Stimulated activated CD4-positive, alpha-beta T cell treated with anti-CD3 and anti-CD28 coated beads, Interleukin-15, amount 100 ng/mL, for 1 hour (primary cell): ENCODE data around the gene LMO7.

ENCODE experiments used
- DNase-seq, 2 donors: peaks; one replicate each; pipeline ENCODE4 v3.0.0-alpha.2; 2020; ENCODE audit warnings: low read depth in 1 of 2, low spot score in 1 of 2

LMO7 gene

DNA sequence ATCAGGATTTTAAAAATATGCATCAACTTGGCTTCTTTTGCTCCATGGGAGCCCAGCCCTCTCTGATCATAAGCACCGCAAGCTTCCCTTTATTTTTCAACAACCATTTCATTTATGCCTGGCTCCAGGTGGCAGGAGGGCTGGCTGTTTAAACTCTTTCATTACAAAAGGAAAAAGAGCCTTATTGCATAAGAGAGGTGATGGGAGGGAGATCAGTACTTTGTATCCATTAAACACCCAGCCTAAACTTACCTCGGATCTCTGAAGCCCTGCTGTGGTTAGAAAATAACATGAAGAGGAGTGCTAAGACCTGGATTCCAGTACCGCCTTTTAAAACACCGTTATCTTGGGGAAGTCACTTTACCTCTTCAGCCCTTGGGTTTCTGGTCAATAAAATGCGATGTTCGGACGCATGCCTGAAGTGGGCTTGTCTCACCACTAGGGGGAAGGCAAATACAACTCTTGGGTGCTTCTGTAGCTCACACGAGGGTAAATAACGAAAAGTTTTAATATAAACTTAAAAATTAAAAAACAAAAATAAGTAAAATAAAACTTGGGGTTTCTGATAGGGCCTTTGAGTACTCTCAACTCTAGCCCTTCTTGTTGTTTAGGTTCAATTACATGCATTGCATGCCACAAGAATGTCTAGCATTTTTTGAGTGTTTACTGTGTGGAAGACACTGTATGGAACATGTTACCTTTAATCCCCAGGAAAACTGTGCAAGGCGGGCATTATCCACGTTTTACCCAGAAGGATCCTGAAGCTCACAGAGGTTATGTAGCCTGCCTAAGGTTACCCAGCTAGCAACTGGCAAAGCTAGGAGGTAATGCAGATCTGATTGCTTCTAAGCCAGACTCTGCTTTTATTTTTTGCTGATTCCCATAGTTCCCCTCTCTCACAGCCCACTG, 240.3 kb downstream of the LMO7 start:
- DNase-seq: peak; percentile 10

DNA sequence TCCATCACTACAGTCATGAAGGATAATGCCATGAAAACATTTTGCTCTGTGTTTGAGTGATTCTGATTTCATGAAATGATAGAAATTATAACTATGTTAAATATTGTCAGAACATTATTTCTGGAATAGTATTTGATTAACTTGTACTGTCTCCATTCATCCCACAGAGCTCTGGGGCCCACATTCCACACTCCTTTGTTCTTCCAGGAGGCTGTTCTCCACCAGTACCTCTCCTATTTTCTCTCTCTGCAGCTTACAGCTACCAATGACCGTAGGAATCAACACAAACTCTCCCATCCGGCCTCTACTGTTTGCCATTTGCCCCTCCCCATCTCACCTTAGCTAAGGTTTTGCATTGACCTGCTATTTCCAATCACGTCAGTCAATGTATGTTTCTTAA, 240.9 kb downstream of the LMO7 start:
- no peak for DNase-seq

DNA sequence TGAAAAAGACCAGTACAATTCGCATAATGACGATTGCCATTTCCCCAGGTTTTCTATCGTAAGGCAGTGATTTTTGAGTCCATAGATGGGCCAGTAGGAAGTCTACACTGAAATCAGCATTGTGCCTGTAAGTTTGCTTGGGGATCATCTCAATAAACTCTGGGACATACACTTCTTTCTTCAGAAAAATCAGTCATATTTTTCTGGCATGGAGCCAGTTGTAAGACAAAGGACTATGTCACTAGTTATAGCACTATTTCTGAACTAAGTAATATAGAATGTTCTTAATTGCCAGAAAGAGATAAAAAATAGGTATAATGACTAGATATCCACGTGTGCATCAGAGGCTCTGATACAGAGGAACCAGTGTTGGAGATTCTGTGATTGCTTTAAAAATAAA, 243.5 kb downstream of the LMO7 start:
- DNase-seq: no peak

DNA sequence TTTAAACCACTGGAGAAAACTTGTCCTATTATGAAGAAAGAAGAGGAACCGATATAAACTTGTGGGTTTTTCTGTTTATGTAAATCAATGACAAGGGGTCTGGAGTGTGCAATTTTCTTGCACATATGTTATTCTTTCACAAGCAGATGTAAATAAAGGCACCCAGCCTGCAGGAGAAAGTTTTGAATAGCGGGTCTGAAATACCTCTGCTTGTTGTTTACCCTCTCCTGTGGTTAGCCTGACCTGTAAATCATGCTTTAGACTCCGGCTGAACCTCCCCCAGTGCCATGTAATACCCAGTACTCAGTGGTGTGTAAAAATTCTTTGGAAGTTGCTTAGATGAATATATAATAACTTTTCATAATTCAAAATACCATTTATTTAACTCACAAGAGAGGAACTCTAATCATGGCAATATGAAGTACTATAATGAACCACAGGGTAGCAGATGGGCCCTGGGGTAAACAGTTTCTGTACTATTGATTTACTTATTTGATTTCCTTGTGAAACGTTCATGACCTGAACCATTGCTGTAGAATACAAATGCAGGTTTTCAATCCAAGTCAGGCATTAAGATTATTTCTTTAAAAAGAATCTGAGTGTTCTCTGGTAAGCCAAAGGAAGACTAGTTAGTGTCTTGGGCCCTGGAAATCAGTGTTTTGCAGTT, 245.1 kb downstream of the LMO7 start:
- DNase-seq: no peak

GRCh38 chr13:75882261-75882660, 246.1 kb downstream of the LMO7 start:
- no peak for DNase-seq

- DNase-seq: no peak
Measured at GRCh38 chr13:75889427-75889826, 253.3 kb downstream of the LMO7 start.

GRCh38 chr13:75895168-75895567, 259.0 kb downstream of the LMO7 start:
- no peak for DNase-seq

- no peak for DNase-seq
Measured at GRCh38 chr13:75896271-75896670, 260.1 kb downstream of the LMO7 start.

DNA sequence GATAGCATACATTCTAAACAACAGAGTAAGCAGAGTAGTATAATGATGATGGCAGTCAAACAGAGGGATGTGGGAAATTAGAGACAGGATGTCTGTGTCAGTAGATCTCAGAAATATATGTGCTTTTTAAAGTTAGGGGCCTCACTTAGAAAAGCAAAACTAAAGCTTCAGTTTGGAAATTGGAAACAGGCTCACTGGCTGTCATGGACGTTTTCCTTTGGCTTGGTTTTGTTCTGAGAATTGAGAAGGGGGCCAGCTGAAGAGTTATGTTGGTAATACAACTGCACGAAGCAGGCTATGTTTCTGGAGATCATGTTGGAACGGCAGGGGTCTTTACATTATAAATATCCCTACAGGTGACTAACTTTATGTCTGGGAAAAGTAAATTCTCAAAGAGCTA, 261.3 kb downstream of the LMO7 start:
- DNase-seq: no peak

DNA sequence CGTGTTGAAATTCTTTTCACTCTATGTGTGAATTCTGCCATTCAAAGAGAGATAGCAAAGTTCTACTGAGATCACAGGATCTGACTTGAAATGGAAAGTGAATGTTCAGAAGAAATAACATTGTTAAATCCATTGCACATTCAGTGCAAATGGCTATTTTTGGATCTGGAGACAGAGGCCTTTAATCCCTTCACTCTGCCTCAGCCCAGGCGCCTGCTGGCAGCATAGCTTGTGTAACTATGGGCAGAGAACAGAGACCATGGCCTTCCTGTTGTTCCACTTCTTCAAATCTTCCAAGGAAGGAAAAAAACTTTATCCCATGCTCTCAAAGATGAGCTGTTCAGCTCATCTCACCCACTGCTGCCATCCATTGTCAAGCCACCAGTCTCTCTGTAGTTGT, 265.4 kb downstream of the LMO7 start:
- DNase-seq: no peak

DNA sequence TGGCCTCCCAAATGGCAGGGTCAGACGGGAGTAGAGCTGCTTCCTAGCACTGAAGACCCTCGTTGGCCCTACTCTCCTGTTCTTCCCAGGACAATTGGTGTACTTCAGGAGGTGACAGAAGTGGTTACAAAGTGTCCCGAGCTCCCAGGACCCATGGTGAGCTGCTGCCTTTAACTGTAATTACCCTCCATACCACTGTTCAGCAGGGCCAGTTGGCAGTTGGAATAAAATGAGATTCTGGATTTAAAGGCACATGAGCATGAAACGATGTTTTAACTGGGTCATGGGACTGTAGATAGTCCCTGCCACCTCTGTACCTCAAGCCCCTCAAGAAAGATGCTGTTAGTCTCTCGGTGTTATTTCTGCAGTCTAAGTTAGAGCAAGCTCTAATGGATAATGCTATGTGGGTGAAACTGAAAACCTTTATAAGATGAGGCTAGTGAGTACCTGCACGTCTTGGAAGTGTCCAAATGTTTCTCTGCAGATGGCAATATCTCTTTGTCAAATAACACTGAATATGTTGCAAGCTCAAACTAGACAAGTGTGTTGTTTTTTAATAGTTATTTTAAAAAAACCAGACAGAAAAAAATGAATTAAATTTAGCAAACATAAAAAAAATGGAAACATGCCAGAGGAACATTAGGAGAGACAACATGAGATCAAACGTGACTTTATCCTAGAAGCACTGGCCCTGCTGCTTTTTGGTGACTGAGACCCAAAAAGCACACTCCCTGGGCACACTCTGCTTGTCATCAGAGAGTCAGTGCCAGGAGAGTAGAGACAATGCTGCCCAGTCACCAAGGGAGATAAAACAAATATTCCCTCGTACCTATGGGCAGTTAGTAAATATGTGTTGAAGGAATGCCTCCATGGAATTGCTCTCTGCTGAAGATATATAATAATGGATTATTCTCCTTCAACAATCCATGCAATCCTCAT, 266.3 kb downstream of the LMO7 start:
- DNase-seq: no peak

DNA sequence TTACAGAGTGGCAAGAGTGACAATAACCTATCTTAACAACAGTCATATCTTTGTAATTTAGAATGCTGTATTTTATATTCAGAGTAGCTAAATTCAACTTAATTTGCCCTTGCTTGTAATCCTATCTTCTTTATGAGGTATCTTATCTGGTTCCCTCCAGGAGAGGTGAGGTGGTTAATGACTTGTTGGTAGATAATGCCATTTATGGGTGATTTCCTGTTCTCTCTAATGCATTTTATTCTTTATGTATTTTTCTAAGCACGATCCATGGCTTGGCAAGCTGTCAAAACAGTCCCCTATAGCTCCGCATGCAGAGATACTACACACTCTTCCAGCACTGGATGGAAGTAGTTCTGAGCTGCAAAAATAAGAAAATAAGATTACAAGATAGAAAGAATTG, 267.9 kb downstream of the LMO7 start:
- no peak for DNase-seq

- DNase-seq: no peak
Measured at GRCh38 chr13:75906315-75906714, 270.2 kb downstream of the LMO7 start.

- DNase-seq: no peak
Measured at GRCh38 chr13:75907044-75907443, 270.9 kb downstream of the LMO7 start.

- no peak for DNase-seq
Measured at GRCh38 chr13:75908141-75908540, 272.0 kb downstream of the LMO7 start.
